GM23338 (cell line): Measurements from ENCODE around the gene MED13L.

ENCODE experiments used
- CREB1 ChIP-seq: fragments of 250-450 bp; sonication (Bioruptor Pico); IDR thresholded peaks from 2 replicates; pipeline ENCODE4 v1.5.0; 2020; ENCODE audit warnings: low read depth, mild to moderate bottlenecking, moderate library complexity
- CTCF ChIP-seq, 2 experiments: fragments of 200-600 bp in 1 of 2; sonication (generic) in 1 of 2; conservative IDR thresholded peaks; 2 replicates each; pipeline versions ENCODE4 v1.5.1 to v1.6.1; 2016 to 2017; ENCODE audit warnings: antibody characterized with exemption in 2 of 2, low read depth in 2 of 2, mild to moderate bottlenecking in 2 of 2, moderate library complexity in 1 of 2
- POLR2AphosphoS5 ChIP-seq: IDR thresholded peaks from 2 replicates; pipeline ENCODE4 v1.6.1; 2016; ENCODE audit warnings: antibody characterized with exemption, low read depth
- TF ChIP-seq, protein P1 (sequence below): IDR thresholded peaks from one replicate; pipeline ENCODE4 v1.6.1; 2018; ENCODE audit warnings: antibody characterized with exemption; ENCODE audit not compliant: unreplicated experiment

- TF ChIP-seq CTCF (conservative IDR thresholded peaks at IDR 0.05; ENCODE audit: low read depth in 2 of 2) (no peak), POLR2AphosphoS5 (no peak), CREB1 (no peak)
- TF ChIP-seq, protein P1, sequence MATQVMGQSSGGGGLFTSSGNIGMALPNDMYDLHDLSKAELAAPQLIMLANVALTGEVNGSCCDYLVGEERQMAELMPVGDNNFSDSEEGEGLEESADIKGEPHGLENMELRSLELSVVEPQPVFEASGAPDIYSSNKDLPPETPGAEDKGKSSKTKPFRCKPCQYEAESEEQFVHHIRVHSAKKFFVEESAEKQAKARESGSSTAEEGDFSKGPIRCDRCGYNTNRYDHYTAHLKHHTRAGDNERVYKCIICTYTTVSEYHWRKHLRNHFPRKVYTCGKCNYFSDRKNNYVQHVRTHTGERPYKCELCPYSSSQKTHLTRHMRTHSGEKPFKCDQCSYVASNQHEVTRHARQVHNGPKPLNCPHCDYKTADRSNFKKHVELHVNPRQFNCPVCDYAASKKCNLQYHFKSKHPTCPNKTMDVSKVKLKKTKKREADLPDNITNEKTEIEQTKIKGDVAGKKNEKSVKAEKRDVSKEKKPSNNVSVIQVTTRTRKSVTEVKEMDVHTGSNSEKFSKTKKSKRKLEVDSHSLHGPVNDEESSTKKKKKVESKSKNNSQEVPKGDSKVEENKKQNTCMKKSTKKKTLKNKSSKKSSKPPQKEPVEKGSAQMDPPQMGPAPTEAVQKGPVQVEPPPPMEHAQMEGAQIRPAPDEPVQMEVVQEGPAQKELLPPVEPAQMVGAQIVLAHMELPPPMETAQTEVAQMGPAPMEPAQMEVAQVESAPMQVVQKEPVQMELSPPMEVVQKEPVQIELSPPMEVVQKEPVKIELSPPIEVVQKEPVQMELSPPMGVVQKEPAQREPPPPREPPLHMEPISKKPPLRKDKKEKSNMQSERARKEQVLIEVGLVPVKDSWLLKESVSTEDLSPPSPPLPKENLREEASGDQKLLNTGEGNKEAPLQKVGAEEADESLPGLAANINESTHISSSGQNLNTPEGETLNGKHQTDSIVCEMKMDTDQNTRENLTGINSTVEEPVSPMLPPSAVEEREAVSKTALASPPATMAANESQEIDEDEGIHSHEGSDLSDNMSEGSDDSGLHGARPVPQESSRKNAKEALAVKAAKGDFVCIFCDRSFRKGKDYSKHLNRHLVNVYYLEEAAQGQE: no peak
Measured at GRCh38 chr12:116321913-116322312, 44.4 kb upstream of the MED13L start.
